OCI-LY7 (cell line): Measurements from ENCODE around the gene ELK3.

Source experiments
- EZH2phosphoT487 ChIP-seq: fragments of 200-600 bp; sonication (generic); IDR thresholded peaks from 2 replicates; pipeline ENCODE4 v1.6.1; 2018; ENCODE audit warnings: low read depth, borderline replicate concordance, mild to moderate bottlenecking, mixed run types, antibody characterized with exemption, low read length, moderate library complexity, mixed read lengths
- TF ChIP-seq, protein P1 (sequence below): fragments of 200-600 bp; sonication (generic); conservative IDR thresholded peaks from 2 replicates; pipeline ENCODE4 v1.5.1; 2014; ENCODE audit warnings: mild to moderate bottlenecking, antibody characterized with exemption, low read length, moderate library complexity, mixed read lengths

DNA sequence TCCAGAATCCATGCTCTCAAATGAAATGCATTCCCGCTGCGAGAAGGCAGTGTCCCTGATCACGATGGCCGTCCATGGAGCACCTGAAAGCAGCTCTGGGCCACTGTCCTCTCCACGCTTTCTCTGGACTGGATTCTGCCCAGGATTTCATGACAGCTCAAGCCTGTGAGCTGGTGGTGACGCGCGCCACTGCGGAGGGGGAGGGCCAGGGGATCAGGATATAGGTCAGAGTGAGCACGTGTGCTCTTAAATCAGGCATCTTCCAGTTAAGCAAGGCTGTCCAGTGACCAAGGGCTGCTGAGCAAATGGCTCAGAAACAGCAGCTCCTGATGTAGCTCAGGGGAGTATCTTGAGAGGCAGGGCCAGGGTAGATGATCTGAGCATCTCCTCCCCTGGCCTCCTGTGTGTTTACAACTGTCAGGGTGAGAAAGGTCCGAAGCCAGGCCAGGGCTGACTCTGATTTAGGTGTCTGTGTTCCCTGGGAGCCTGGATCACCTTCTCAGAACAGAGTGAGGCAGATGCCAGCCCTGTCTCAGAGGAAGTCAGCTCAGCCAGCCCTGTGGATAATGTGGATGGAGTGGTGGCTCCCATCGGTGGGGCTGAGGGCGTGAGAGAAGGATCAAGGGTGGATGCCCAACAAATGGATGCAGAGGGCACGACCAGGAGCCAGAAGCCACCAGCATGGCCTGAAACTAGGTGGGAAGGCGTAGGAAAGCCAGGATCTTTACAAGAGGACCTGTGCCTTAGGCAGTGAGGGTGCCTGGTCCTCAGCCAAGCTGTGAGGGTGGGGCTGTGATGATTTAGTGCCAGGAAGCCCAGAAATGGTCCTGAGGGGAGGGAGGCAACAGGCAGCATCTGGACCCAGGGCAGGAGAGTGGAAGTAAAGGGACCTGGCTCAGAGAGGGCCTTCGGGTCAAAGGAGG, 55.3 kb downstream of the ELK3 start:
- TF ChIP-seq, protein P1, sequence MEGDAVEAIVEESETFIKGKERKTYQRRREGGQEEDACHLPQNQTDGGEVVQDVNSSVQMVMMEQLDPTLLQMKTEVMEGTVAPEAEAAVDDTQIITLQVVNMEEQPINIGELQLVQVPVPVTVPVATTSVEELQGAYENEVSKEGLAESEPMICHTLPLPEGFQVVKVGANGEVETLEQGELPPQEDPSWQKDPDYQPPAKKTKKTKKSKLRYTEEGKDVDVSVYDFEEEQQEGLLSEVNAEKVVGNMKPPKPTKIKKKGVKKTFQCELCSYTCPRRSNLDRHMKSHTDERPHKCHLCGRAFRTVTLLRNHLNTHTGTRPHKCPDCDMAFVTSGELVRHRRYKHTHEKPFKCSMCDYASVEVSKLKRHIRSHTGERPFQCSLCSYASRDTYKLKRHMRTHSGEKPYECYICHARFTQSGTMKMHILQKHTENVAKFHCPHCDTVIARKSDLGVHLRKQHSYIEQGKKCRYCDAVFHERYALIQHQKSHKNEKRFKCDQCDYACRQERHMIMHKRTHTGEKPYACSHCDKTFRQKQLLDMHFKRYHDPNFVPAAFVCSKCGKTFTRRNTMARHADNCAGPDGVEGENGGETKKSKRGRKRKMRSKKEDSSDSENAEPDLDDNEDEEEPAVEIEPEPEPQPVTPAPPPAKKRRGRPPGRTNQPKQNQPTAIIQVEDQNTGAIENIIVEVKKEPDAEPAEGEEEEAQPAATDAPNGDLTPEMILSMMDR: no peak
- TF ChIP-seq EZH2phosphoT487: no peak
